HAP-1 (cell line): Measurements from ENCODE around the gene GID4.

Experiments used
- DNase-seq, 2 experiments: peaks; one replicate each; pipeline ENCODE4 v3.0.0-alpha.2; 2016 to 2020; ENCODE audit warnings: low spot score in 2 of 2
- H3K27me3 ChIP-seq: fragments of 250-450 bp; sonication (Bioruptor Pico); 2 replicates; pipeline ENCODE4 v1.5.1; 2020; ENCODE audit warnings: low read depth, mild to moderate bottlenecking, moderate library complexity
- H3K36me3 ChIP-seq: fragments of 250-450 bp; sonication (Bioruptor Pico); replicated peaks from 2 replicates; pipeline ENCODE4 v1.5.1; 2020; ENCODE audit warnings: mild to moderate bottlenecking
- H3K4me1 ChIP-seq: fragments of 250-450 bp; sonication (Bioruptor Pico); 2 replicates; pipeline ENCODE4 v1.5.1; 2020; ENCODE audit warnings: mild to moderate bottlenecking
- H3K4me3 ChIP-seq: fragments of 250-450 bp; sonication (Bioruptor Pico); 2 replicates; pipeline ENCODE4 v1.5.1; 2020; ENCODE audit warnings: mild to moderate bottlenecking, moderate library complexity
- H3K9me3 ChIP-seq: fragments of 250-450 bp; sonication (Bioruptor Pico); 2 replicates; pipeline ENCODE4 v1.5.1; 2020; ENCODE audit warnings: mild to moderate bottlenecking, moderate library complexity
- in situ Hi-C: fragments of 300-500 bp; cut with MboI; formaldehyde crosslinking; loops from 3 replicates; pipeline ENCODE4 v1.14.3; 2020; ENCODE audit warnings: low sequenced_read_pairs, inconsistent platforms, mixed read lengths

The GID4 gene

DNA sequence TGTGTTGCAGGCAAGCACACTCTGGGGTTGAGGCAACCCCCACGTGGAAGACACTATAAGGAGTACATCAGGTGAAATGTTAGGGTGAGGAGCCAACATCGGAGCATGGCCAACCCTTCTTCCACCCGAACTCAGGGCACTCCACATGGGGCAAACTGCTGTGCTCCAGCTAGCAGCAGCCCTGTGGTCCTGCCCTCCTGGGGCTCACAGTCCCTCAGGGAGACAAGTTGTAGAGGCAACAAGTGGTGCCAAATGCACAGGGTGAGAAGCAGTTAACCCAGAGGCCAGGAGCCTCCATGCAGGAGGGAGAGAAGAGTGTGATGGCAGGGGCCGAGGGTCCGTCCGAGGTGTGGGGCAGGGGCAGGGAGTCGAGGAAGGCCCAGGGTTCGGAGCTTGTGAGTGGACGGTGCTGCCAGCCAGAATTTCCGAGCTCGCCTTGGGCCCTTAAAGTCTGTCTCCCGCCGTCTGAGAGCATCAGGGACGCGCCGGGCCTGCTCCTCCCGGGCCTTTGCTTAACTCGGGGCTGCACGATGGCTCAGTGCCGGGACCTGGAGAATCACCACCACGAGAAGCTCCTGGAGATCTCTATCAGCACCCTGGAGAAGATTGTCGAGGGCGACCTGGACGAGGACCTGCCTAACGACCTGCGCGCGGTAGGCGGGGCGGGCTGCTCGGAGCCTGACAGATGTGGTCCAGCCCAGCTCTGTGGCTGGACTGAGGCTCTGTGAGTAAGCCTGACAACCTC is 32.5 kb upstream of the GID4 start:
- H3K27me3 ChIP-seq = no peaks in the 10 kb centered on the region
- H3K36me3 ChIP-seq = no peaks in the 10 kb centered on the region
- in situ Hi-C loops = no loop called here
- no peaks in the 10 kb centered on the region for H3K4me1 ChIP-seq
- DNase-seq = no peak
- H3K9me3 ChIP-seq = no peaks in the 10 kb centered on the region
- H3K4me3 ChIP-seq = no peak overlapping the region

DNA sequence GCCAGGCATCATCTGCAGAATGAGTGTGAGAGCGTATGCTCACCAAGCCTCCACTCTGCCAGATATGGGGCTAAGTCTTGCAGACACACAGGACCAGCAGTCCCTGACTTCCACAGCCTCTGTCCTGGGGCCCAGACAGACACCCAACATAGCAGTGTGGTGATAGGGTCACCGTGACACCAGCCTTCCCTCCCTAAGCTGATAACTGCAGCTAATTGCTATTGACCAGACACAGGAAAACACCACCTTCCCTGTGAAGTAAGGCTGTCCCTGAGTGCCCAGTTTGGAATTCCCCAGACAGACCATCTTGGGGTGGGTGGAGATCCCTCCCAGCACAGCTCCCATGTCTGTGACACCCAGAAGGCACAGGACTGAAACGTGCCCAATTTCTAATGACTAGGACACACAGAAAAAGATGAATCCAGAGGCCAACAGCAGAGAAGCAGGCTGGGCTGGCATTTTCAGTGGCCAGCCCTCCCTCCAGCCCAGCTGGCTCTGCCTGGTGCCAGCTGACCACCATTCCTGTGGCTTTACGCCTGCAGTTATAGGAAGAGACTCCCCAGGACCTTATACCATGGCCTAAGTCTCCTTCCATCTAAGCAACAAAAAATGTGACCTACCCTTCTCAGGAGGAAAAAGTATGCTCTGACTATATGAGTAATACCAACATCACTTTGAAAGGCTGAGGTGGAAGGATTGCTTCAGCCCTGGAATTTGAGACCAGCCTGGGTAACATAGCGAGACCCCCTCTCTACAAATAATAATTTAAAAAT is 30.5 kb upstream of the GID4 start:
- Histone ChIP-seq H3K9me3 (no peaks in the 10 kb centered on the region), H3K27me3 (no peaks in the 10 kb centered on the region), H3K4me3 (no peak overlapping the region), H3K4me1 (no peaks in the 10 kb centered on the region), H3K36me3 (no peaks in the 10 kb centered on the region; the same call in 1 of the 2 replicates)
- in situ Hi-C loops = no loop called here
- DNase-seq = no peak

DNA sequence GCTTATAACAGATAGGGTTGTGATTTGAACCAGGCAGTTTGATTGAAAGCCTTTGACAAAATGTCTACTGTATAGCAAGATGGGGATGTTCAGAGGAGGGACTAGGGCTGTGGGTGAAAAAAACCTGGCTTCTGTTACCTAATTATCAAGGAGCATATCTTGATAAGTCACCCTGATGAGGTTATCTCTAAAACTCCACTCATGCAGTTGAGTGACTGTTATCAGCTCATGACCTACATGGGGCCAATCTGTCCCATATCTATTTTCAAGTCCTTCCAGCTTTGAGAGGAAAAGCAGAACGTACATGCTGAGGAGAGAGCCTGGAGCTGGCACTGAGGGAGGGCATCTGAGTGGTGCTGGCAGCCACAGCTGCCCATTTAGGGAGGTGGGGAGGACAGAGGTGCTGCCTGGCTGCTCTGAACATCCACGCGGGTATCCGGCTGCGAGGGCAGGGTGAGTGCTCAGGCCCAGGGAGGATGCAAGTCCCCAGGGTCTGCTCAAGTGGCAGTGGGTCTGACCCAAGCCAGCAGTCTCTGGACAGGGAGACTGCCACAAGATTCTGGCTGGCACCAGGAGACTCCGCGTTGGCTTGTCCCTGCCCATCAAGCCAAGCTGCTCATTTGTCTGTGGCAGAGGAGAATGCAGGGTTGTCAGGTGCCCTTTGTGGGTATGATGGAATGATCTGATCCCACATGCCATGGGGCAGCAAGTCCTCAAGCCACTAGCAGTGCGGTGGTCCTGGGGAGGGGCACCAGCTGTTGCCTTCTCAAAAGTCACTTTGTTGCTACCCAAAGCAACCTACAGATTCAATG is 29.4 kb upstream of the GID4 start:
- DNase-seq = no peak
- Histone ChIP-seq H3K36me3 (no peaks in the 10 kb centered on the region; the same call in 1 of the 2 replicates), H3K4me1 (no peaks in the 10 kb centered on the region; the same call in 1 of the 2 replicates), H3K9me3 (no peaks in the 10 kb centered on the region), H3K4me3 (no peak overlapping the region), H3K27me3 (no peaks in the 10 kb centered on the region)
- in situ Hi-C loops = no loop called here

DNA sequence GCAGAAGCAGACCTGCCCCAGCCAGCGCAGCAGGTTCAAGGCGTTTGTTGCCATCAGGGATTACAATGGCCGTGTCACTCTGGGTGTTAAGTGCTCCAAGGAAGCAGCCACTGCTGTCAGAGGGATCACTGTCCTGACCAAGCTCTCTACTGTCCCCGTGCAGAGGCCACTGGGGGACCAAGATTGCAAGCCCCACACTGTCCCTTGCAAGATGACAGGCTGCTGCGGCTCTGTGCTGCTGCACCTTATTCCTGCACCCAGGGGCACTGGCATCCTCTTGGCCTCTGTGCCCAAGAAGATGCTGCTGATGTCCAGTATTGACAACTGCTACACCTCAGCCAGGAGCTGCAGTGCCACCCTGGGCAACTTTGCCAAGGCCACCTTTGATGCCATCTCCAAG is 27.9 kb upstream of the GID4 start:
- Histone ChIP-seq H3K9me3 (no peaks in the 10 kb centered on the region), H3K4me3 (no peak overlapping the region), H3K4me1 (no peaks in the 10 kb centered on the region; the same call in 1 of the 2 replicates), H3K36me3 (peaks cover 5% of the 10 kb centered on the region), H3K27me3 (no peaks in the 10 kb centered on the region)
- in situ Hi-C loops = no loop called here
- no peak for DNase-seq

DNA sequence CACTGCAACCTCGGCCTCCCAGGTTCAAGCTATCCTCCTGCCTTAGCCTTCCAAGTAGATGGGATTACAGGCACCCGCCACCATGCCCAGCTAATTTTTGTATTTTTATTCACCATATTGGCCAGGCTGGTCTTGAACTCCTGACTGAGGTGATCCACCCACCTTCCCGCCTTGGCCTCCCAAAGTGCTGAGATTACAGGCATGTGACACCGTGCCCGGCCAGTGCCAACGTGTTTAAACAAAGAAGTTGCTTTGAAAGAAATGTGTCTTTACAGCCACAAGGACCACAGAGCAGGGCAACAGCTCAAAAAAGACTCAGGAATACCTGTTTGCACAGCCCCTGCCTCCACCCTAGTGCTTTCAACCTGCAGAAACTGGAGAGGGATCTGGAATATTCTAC is 25.2 kb upstream of the GID4 start:
- Histone ChIP-seq H3K9me3 (no peaks in the 10 kb centered on the region), H3K4me1 (no peaks in the 10 kb centered on the region; the same call in 1 of the 2 replicates), H3K4me3 (no peak overlapping the region), H3K36me3 (peaks cover 5% of the 10 kb centered on the region), H3K27me3 (no peaks in the 10 kb centered on the region)
- DNase-seq = no peak
- in situ Hi-C loops = no loop called here

DNA sequence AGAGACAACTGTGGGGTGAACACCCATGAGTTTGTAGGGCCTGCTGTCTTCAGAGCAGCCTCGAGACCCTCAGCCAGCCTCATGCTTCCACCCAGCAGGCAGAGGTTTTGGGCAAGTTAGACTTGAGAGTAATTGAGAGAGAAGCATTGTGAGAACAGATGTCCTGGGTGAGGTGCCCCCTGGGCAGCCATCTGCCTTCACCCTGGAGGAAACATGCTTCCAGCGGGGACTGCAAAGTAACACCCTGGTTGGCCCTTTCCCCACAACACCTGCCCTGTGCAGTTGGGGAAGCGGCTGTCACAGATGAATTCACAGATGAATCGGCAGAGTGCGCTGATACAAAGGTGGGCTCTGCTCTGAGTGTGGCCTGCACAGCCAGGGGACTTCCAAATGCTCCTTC is 23.6 kb upstream of the GID4 start:
- Histone ChIP-seq H3K27me3 (no peaks in the 10 kb centered on the region), H3K36me3 (peaks cover 5% of the 10 kb centered on the region), H3K4me1 (peaks cover 9% of the 10 kb centered on the region), H3K4me3 (no peak overlapping the region), H3K9me3 (no peaks in the 10 kb centered on the region)
- in situ Hi-C loops = no loop called here
- no peak for DNase-seq

DNA sequence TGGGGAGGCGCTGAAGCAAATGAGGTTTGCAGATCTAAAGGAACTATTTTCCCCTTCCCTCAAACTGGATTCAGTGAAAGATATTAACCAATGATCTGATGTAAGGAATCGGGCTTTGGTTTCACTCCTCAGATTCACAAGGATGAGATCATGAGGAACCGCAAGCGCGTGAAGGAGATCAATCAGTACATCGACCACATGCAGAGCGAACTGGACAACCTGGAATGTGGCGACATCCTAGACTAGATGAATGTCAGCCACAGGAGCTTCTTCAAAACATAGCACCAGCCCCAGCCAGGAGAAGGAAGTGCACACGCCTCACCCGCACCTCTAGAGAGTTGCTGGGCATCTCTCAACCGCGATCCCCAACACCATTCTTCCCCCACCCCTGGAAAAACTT is 22.8 kb upstream of the GID4 start:
- Histone ChIP-seq H3K36me3 (peaks cover 5% of the 10 kb centered on the region), H3K9me3 (no peaks in the 10 kb centered on the region), H3K4me1 (peaks cover 9% of the 10 kb centered on the region), H3K4me3 (no peak overlapping the region), H3K27me3 (no peaks in the 10 kb centered on the region)
- no peak for DNase-seq
- in situ Hi-C loops = no loop called here

DNA sequence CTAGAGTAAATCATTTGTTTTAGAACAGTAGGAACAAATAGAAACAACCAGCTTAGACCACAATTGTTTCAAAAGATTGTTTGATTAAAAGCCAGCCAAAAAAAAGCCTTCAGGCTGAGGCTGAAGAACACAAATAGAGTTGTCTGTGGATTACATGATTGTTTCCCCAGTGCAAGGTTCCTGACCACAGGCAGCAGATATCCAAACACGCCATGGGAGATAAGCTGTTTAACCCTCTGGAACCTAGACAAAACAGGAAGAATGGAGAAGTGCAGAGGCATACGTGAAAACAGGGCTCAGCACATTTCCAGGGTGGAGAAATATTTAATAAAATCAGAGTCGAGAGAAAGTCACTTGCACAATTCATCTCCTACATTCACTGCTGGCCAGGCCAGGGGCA is 21.2 kb upstream of the GID4 start:
- H3K27me3 ChIP-seq = no peaks in the 10 kb centered on the region
- H3K36me3 ChIP-seq = peaks cover 5% of the 10 kb centered on the region
- no peak for DNase-seq
- in situ Hi-C loops = no loop called here
- H3K4me1 ChIP-seq = peaks cover 9% of the 10 kb centered on the region
- no peaks in the 10 kb centered on the region for H3K9me3 ChIP-seq
- H3K4me3 ChIP-seq = no peak overlapping the region

DNA sequence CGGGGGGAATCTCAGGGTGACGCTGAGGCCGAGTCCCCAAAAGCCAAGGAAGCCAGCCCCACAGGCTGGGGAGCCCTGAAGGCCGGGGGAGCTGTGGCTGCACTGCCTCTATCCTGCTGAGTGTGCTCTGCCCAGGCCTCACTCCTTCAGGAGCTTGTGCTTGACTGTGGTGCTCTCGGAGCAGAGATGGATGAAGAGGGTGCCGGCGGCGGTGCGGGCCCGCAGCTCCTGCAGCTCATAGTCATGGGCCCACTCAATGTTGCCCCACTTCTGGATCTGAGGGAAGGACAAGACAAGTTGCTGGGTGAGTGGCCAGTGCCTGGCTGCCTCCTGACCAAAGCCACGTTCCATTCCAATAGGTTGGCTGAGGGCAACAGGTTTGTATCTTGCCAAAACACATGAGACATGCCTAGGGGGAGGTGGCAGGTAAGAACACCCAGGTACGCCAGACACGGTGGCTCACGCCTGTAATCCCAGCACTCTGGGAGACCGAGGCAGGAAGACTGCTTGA is 20.7 kb upstream of the GID4 start:
- Histone ChIP-seq H3K36me3 (peaks cover 5% of the 10 kb centered on the region), H3K27me3 (no peaks in the 10 kb centered on the region), H3K9me3 (no peaks in the 10 kb centered on the region), H3K4me3 (no peak overlapping the region), H3K4me1 (peaks cover 9% of the 10 kb centered on the region)
- in situ Hi-C loops = no loop called here
- no peak for DNase-seq

DNA sequence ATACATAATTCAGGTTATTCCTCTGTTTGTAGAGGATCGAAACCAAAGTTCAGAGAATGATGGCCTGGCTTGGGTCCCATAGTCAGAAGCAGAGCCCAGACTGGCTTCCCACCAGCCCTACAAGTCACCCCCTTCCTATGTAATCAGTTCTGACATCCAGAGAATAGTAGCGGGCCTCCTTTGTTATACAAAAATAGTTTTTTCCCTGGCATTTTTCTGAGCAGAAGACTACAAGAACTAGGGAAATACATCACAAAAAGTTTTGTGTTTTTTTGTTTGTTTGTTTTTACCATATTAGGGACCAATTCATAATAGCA is 19.4 kb upstream of the GID4 start:
- in situ Hi-C loops = no loop called here
- no peak overlapping the region for H3K4me3 ChIP-seq

DNA sequence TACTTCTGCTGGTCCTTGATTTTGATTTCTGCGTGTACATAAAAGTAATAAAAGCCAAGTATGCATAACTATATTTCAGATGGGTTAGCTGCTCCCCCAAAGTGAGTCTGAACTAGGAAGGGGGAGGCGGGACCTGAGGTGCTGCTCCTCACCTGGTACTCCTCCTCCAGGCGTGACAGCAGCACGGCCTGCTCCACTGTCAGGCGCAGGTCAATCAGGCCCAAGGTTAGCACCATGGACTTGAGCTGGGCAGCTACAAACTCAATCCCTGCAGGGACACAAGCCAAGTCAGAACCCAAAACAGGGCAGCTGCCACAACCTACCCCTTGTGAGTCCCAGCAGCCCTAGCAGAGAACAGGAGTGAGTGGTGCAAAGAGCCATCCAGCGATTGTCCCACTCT is 18.2 kb upstream of the GID4 start:
- DNase-seq = no peak
- in situ Hi-C loops = no loop called here
- peaks cover under 1% of the 10 kb centered on the region; the same call in 1 of the 2 replicates for H3K36me3 ChIP-seq
- no peaks in the 10 kb centered on the region for H3K27me3 ChIP-seq
- peaks cover 9% of the 10 kb centered on the region for H3K4me1 ChIP-seq
- no peak overlapping the region for H3K4me3 ChIP-seq
- no peaks in the 10 kb centered on the region for H3K9me3 ChIP-seq

More for the DNA sequence above, 19.4 kb upstream of the GID4 start:
- peaks cover 9% of the 10 kb centered on the region for H3K4me1 ChIP-seq
- no peaks in the 10 kb centered on the region for H3K27me3 ChIP-seq
- peaks cover 5% of the 10 kb centered on the region; the same call in 1 of the 2 replicates for H3K36me3 ChIP-seq
- DNase-seq = peak in 1 of 2 experiments; percentile 17
- H3K9me3 ChIP-seq = no peaks in the 10 kb centered on the region

DNA sequence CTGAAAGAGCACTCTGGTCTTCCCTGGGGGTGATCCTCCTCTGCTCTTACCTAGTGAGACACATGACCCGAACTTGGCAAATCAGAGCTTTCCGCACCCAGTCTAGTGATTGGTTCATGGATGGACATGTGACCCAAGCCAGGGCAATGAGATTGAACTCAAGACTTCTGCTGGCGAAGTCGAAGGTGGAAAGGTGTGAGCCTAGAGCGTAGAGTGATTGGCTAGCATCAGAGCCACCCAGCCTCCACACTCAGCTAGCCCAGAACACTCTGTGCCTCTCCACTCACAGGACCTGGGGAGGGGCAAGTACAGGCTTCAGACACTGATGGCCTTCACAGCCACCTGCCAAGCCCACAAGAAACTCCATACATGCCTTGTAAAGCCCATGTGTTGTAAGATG is 17.8 kb upstream of the GID4 start:
- peaks cover 9% of the 10 kb centered on the region for H3K4me1 ChIP-seq
- H3K36me3 ChIP-seq = no peaks in the 10 kb centered on the region
- H3K27me3 ChIP-seq = no peaks in the 10 kb centered on the region
- H3K4me3 ChIP-seq = no peak overlapping the region
- in situ Hi-C loops = no loop called here
- no peak for DNase-seq
- H3K9me3 ChIP-seq = no peaks in the 10 kb centered on the region

DNA sequence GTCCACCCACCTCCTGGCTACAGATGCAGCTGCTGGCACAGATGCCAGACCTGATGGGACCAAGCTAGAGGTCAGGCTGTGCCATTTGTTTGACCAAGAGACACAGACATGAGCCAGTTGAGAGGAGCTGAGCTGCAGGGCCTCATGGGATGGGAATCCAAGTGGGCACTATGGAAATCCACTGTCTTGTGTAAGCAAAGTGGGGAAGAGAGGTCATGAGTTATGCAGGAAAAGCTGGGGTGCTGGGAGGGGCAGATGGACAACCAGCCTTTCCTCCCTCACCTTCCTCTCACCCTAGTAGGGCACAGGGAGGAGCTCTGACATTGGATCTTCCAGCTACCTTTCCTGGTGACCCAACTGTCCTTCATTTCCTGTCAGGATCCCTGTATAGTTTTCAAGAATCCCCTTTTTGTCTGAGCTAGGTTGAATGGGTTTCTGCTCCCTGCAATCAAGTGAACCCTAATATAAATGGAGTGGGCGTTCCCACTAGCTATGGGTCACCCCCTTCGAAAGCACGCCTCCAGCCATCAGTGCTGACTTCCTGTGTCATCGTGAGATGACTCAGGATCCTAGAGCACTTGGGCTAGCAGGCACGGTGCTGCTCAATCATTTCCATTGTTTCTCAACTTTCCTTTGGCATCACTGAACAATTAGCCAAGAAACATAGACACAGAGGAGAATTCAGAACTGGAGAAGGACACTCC is 13.8 kb upstream of the GID4 start:
- H3K4me3 ChIP-seq = no peak overlapping the region
- H3K4me1 ChIP-seq = peaks cover 15% of the 10 kb centered on the region
- DNase-seq = no peak
- H3K27me3 ChIP-seq = no peaks in the 10 kb centered on the region
- no peaks in the 10 kb centered on the region for H3K9me3 ChIP-seq
- in situ Hi-C loops = no loop called here
- no peaks in the 10 kb centered on the region for H3K36me3 ChIP-seq
